ENCODE results near the gene VEGFC.

The VEGFC gene

GRCh38 chr4:176795441-176795840 is 2.7 kb upstream of the VEGFC start:
- no peak for DNase-seq

GRCh38 chr4:176794651-176795050 is 1.9 kb upstream of the VEGFC start:
- DNase-seq, result no peak

GRCh38 chr4:176794151-176794550 is 1.4 kb upstream of the VEGFC start:
- DNase-seq, result no peak

- DNase-seq, result no peak
These were observed 411 bp upstream of the VEGFC start for GRCh38 chr4:176793060-176793605.

GRCh38 chr4:176791591-176792325 is 964 bp downstream of the VEGFC start:
- no peak for DNase-seq

GRCh38 chr4:176790398-176790797 is 2.3 kb downstream of the VEGFC start:
- DNase-seq, result no peak

GRCh38 chr4:176789955-176790354 is 2.8 kb downstream of the VEGFC start:
- no peak for DNase-seq

GRCh38 chr4:176788971-176789370 is 3.8 kb downstream of the VEGFC start:
- DNase-seq, result no peak

- DNase-seq, result no peak
These were observed 4.5 kb downstream of the VEGFC start for GRCh38 chr4:176788248-176788647.

- DNase-seq, result no peak
These were observed 7.9 kb downstream of the VEGFC start for GRCh38 chr4:176784816-176785215.

- no peak for DNase-seq
These were observed 9.9 kb downstream of the VEGFC start for GRCh38 chr4:176782794-176783193.

- DNase-seq, result no peak
These were observed 10.5 kb downstream of the VEGFC start for GRCh38 chr4:176782191-176782590.

- no peak for DNase-seq
These were observed 11.0 kb downstream of the VEGFC start for GRCh38 chr4:176781739-176782100.

- DNase-seq, result no peak
These were observed 11.6 kb downstream of the VEGFC start for GRCh38 chr4:176780995-176781738.

GRCh38 chr4:176779421-176779820 is 13.3 kb downstream of the VEGFC start:
- DNase-seq, result no peak

GRCh38 chr4:176778491-176778890 is 14.2 kb downstream of the VEGFC start:
- DNase-seq, result no peak

GRCh38 chr4:176778063-176778462 is 14.7 kb downstream of the VEGFC start:
- no peak for DNase-seq

- DNase-seq, result no peak
These were observed 17.4 kb downstream of the VEGFC start for GRCh38 chr4:176775338-176775737.

GRCh38 chr4:176774852-176775251 is 17.9 kb downstream of the VEGFC start:
- no peak for DNase-seq

- DNase-seq, result no peak
These were observed 23.2 kb downstream of the VEGFC start for GRCh38 chr4:176769514-176769913.

- no peak for DNase-seq
These were observed 25.5 kb downstream of the VEGFC start for GRCh38 chr4:176767183-176767582.

GRCh38 chr4:176762661-176763308 is 29.9 kb downstream of the VEGFC start:
- no peak for DNase-seq

GRCh38 chr4:176761872-176762271 is 30.9 kb downstream of the VEGFC start:
- DNase-seq, result no peak

- no peak for DNase-seq
These were observed 32.3 kb downstream of the VEGFC start for GRCh38 chr4:176760471-176760870.
